Measurements from ENCODE around the gene CRIP3. TPM values are rescaled to one million over a fixed set of nuclear protein-coding genes. Genes with fewer than 3 reads are reported as not detected.

CRIP3 gene
- total RNA-seq, 1 experiment from 2014 or later = not detected

DNA sequence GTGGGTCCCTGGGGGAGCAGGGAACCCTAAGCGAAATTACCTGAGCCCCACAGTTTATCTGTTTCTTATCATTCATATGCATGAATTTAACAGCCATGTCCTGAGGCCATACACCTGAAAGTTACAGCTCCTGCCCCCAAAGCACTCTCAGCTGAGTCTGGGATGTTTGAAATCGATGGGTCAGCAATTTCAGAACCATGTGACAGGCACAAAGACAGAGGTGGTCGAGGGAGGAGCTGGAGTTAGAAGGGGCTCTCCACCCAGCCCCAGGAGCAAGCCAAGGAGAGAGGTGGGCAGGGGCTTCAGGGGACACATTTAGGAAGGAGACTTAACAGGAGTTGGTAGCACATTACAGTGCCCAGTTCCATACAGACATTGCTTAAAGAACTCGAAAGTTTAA, 50.4 kb downstream of the CRIP3 start:
- ChIA-PET POLR2A (no interaction called here), CTCF (no interaction called here)
- H3K9me3 Mint-ChIP-seq (ENCODE audit: unreplicated experiment) = no peaks in the 10 kb centered on the region

DNA sequence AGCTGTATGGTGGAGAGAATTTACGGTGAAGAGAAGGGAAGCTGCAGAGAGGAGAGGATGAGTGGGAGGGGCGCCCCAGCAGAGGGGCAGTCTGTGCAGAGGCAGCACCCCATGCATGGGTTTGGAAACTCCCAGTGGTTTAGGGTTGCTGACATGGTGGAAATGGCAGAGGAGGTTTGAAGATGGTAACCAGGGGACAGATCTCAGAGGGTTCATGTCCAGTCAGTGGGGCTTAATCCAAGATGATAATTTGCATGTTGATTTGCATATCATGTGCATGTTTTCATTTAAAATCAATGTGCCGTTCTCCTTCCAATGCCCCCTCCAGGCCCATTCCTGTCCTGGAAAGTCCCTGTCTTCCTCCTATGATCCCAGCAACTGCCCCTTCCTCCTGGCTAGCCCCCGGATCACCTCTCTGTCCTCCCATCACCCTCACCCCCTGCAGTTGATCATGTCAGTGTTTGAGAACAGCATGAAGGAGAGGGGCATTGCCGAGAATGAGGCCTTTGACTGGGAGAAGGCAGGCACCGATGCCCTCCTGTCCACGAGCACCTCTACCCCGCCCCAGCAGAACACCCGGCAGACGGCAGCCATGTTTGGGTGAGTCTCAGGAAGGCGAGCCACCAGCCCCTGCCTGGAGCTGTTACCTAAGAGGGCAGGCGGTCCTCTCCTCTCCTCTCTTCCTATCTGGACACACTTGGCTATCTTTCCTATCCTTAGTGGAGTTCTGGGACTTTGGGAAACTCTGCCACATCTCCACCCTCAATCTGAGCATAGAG, 51.1 kb downstream of the CRIP3 start:
- ChIA-PET POLR2A (no interaction called here), CTCF (no interaction called here)
- Histone ChIP-seq H3K4me3 (ENCODE audit: low read depth, low read length) (no peak overlapping the region), H3K9me3 (no peaks in the 10 kb centered on the region), H3K27me3 (replicated peaks; ENCODE audit: control insufficient read depth, insufficient read depth, low read length) (no peaks in the 10 kb centered on the region), H3K36me3 (ENCODE audit: control insufficient read depth, insufficient read depth, low read length) (no peaks in the 10 kb centered on the region), H3K4me1 (peaks cover 10% of the 10 kb centered on the region)
- intact Hi-C loops (cut with micrococcal nuclease; ENCODE audit: unreplicated experiment) = no loop called here
- Mint-ChIP-seq H3K27me3 (ENCODE audit: insufficient read depth, unreplicated experiment) (peaks cover 3% of the 10 kb centered on the region), H3K36me3 (ENCODE audit: insufficient read depth, unreplicated experiment) (no peaks in the 10 kb centered on the region), H3K9me3 (ENCODE audit: unreplicated experiment) (no peaks in the 10 kb centered on the region), H3K27ac (ENCODE audit: unreplicated experiment) (no peak overlapping the region), H3K4me1 (ENCODE audit: low read depth, unreplicated experiment) (peaks cover 11% of the 10 kb centered on the region), H3K4me3 (ENCODE audit: unreplicated experiment) (no peak overlapping the region)
- no TSS peak for BruUV-seq (replicated peaks)
- TF ChIP-seq, protein P1, sequence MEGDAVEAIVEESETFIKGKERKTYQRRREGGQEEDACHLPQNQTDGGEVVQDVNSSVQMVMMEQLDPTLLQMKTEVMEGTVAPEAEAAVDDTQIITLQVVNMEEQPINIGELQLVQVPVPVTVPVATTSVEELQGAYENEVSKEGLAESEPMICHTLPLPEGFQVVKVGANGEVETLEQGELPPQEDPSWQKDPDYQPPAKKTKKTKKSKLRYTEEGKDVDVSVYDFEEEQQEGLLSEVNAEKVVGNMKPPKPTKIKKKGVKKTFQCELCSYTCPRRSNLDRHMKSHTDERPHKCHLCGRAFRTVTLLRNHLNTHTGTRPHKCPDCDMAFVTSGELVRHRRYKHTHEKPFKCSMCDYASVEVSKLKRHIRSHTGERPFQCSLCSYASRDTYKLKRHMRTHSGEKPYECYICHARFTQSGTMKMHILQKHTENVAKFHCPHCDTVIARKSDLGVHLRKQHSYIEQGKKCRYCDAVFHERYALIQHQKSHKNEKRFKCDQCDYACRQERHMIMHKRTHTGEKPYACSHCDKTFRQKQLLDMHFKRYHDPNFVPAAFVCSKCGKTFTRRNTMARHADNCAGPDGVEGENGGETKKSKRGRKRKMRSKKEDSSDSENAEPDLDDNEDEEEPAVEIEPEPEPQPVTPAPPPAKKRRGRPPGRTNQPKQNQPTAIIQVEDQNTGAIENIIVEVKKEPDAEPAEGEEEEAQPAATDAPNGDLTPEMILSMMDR (IDR thresholded peaks at IDR 0.05; ENCODE audit: insufficient read depth in 1 of 2, low read depth in 1 of 2, low read length in 1 of 2, severe bottlenecking in 1 of 2, unreplicated experiment in 1 of 2) = no peak
- DNase-seq = no peak

More for the DNA sequence above, 50.4 kb downstream of the CRIP3 start:
- no peaks in the 10 kb centered on the region for H3K36me3 Mint-ChIP-seq (ENCODE audit: insufficient read depth, unreplicated experiment)
- Histone ChIP-seq H3K9me3 (no peaks in the 10 kb centered on the region), H3K27me3 (replicated peaks; ENCODE audit: control insufficient read depth, insufficient read depth, low read length) (no peaks in the 10 kb centered on the region), H3K36me3 (ENCODE audit: control insufficient read depth, insufficient read depth, low read length) (no peaks in the 10 kb centered on the region), H3K4me1 (peaks cover 16% of the 10 kb centered on the region), H3K4me3 (ENCODE audit: low read depth, low read length) (no peak overlapping the region)
- no peak overlapping the region for H3K27ac Mint-ChIP-seq (ENCODE audit: unreplicated experiment)
- no peak overlapping the region for H3K4me3 Mint-ChIP-seq (ENCODE audit: unreplicated experiment)
- no TSS peak for BruUV-seq (replicated peaks)
- H3K27me3 Mint-ChIP-seq (ENCODE audit: insufficient read depth, unreplicated experiment) = no peaks in the 10 kb centered on the region
- TF ChIP-seq, protein P1 (IDR thresholded peaks at IDR 0.05; ENCODE audit: insufficient read depth in 1 of 2, low read depth in 1 of 2, low read length in 1 of 2, severe bottlenecking in 1 of 2, unreplicated experiment in 1 of 2) = no peak
- no peak for DNase-seq
- intact Hi-C loops (cut with micrococcal nuclease; ENCODE audit: unreplicated experiment) = no loop called here
- H3K4me1 Mint-ChIP-seq (ENCODE audit: low read depth, unreplicated experiment) = peaks cover 11% of the 10 kb centered on the region

DNA sequence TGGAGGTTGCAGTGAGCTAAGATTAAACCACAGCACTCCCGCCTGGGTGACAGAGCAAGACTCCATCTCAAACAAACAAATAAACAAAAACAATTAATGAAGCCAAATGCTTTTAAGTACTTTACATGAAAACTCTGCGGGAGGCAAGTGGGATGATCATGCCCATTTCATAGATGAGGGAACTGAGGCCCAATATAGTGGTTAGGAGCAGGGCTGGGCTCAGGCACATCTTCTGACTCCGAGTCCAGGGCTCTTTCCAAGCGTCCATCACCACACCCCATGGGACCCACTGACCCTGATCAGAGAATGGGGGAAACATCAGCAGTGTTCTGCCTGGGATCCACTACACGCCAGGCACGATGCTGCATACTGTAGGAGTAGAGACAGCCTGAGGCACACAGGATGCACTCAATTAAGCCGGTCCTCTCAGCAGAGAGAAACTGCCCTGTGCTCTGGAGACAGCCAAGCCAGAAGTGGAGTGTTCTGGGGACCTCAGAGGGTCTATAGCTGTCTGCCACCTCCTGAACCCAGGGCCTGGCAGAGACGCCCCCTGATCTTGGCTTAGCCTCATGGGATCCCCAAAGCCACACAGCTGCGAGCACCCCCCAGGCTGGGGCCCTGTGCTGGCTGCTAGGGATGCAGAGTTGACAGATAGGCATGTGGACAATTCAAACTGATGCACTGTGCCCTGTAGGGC, 51.8 kb downstream of the CRIP3 start:
- Histone ChIP-seq H3K9me3 (no peaks in the 10 kb centered on the region), H3K4me3 (ENCODE audit: low read depth, low read length) (no peak overlapping the region), H3K27me3 (replicated peaks; ENCODE audit: control insufficient read depth, insufficient read depth, low read length) (no peaks in the 10 kb centered on the region), H3K36me3 (ENCODE audit: control insufficient read depth, insufficient read depth, low read length) (no peaks in the 10 kb centered on the region), H3K4me1 (peaks cover 2% of the 10 kb centered on the region)
- Mint-ChIP-seq H3K9me3 (ENCODE audit: unreplicated experiment) (no peaks in the 10 kb centered on the region), H3K36me3 (ENCODE audit: insufficient read depth, unreplicated experiment) (no peaks in the 10 kb centered on the region), H3K4me1 (ENCODE audit: low read depth, unreplicated experiment) (peaks cover 4% of the 10 kb centered on the region), H3K27ac (ENCODE audit: unreplicated experiment) (no peak overlapping the region), H3K27me3 (ENCODE audit: insufficient read depth, unreplicated experiment) (peaks cover 3% of the 10 kb centered on the region), H3K4me3 (ENCODE audit: unreplicated experiment) (no peak overlapping the region)
- intact Hi-C loops (cut with micrococcal nuclease; ENCODE audit: unreplicated experiment) = no loop called here
- DNase-seq = no peak
- BruUV-seq (replicated peaks) = no TSS peak
- CTCF ChIA-PET = interaction anchor here (0.6 kb wide), 1 partner anchor 180 kb away, joined by 3 read pairs; no protein-coding TSS in a partner anchor
- TF ChIP-seq, protein P1 (IDR thresholded peaks at IDR 0.05; ENCODE audit: insufficient read depth in 1 of 2, low read depth in 1 of 2, low read length in 1 of 2, severe bottlenecking in 1 of 2, unreplicated experiment in 1 of 2) = no peak
- POLR2A ChIA-PET = no interaction called here

Other genes with a start within 250 kb of the CRIP3 start
- 123 and 124 TPM in 2 replicates for gene MRPL2, start 249.4 kb downstream of the CRIP3 start, total RNA-seq (2022)
- gene KLC4, start 249.2 kb downstream of the CRIP3 start, total RNA-seq (2022) = 47.7 and 52.7 TPM in 2 replicates
- gene PTK7, start 232.5 kb downstream of the CRIP3 start, total RNA-seq (2022) = 175 and 180 TPM in 2 replicates
- 31.3 and 32.1 TPM in 2 replicates for gene SRF, start 137.6 kb downstream of the CRIP3 start, total RNA-seq (2022)
- gene CUL9, start 126.6 kb downstream of the CRIP3 start, total RNA-seq (2022) = 16.7 and 16.8 TPM in 2 replicates
- gene DNPH1, start 79.3 kb downstream of the CRIP3 start, total RNA-seq (2022) = 56.1 and 62.6 TPM in 2 replicates
- 0.51 and 0.61 TPM in 2 replicates for gene TTBK1, start 65.3 kb downstream of the CRIP3 start, total RNA-seq (2022)
- not detected in 2 replicates for gene SLC22A7, start 10.6 kb downstream of the CRIP3 start, total RNA-seq (2022)
- gene ZNF318, start 60.8 kb upstream of the CRIP3 start, total RNA-seq (2022) = 11.2 and 11.7 TPM in 2 replicates
- gene ABCC10, start 118.7 kb upstream of the CRIP3 start, total RNA-seq (2022) = 40.1 and 45.1 TPM in 2 replicates
- gene DLK2, start 146.7 kb upstream of the CRIP3 start, total RNA-seq (2022) = 0.75 and 1.2 TPM in 2 replicates
- gene TJAP1, start 168.7 kb upstream of the CRIP3 start, total RNA-seq (2022) = 34.0 and 39.4 TPM in 2 replicates
- gene LRRC73, start 201.5 kb upstream of the CRIP3 start, total RNA-seq (2022) = 0.14 and 0.19 TPM in 2 replicates
- 83.3 and 99.8 TPM in 2 replicates for gene YIPF3, start 208.1 kb upstream of the CRIP3 start, total RNA-seq (2022)
- 43.7 and 45.1 TPM in 2 replicates for gene POLR1C, start 208.3 kb upstream of the CRIP3 start, total RNA-seq (2022)

Measured in Caco-2 (cell line).